Anterior cingulate cortex (tissue), 58 donors: ENCODE measurements around the gene DLX3.

Experiments used
- DNase-seq, 58 donors: peaks; one replicate each; lab custom pipeline; 2025; lab: John Stamatoyannopoulos, UW

The DLX3 gene

GRCh38 chr17:49994085-49995054 lies 654 bp downstream of the DLX3 start:
- no peak for DNase-seq

- no peak for DNase-seq
Measured at GRCh38 chr17:49993423-49994060, 1.5 kb downstream of the DLX3 start.

- DNase-seq = no peak
Measured at GRCh38 chr17:49992933-49993422, 2.0 kb downstream of the DLX3 start.

GRCh38 chr17:49992191-49992932 lies 2.7 kb downstream of the DLX3 start:
- DNase-seq = no peak

- no peak for DNase-seq
Measured at GRCh38 chr17:49991409-49991808, 3.6 kb downstream of the DLX3 start.

- DNase-seq = no peak
Measured at GRCh38 chr17:49990921-49991320, 4.1 kb downstream of the DLX3 start.

GRCh38 chr17:49990331-49990730 lies 4.7 kb downstream of the DLX3 start:
- DNase-seq = no peak

GRCh38 chr17:49989518-49989880 lies 5.5 kb downstream of the DLX3 start:
- no peak for DNase-seq

- peak in 8 of 58 donors; percentile 4 to 30 (median 14) for DNase-seq
Measured at GRCh38 chr17:49987681-49988441, 7.2 kb downstream of the DLX3 start.

- DNase-seq = no peak
Measured at GRCh38 chr17:49987290-49987585, 7.8 kb downstream of the DLX3 start.

GRCh38 chr17:49986396-49987289 lies 8.4 kb downstream of the DLX3 start:
- DNase-seq = no peak

- no peak for DNase-seq
Measured at GRCh38 chr17:49985310-49985990, 9.6 kb downstream of the DLX3 start.

- DNase-seq = no peak
Measured at GRCh38 chr17:49984776-49985175, 10.2 kb downstream of the DLX3 start.

GRCh38 chr17:49984283-49984682 lies 10.7 kb downstream of the DLX3 start:
- DNase-seq = no peak

GRCh38 chr17:49980703-49981197 lies 14.3 kb downstream of the DLX3 start:
- DNase-seq = no peak

- DNase-seq = no peak
Measured at GRCh38 chr17:49979748-49980479, 15.1 kb downstream of the DLX3 start.

GRCh38 chr17:49978501-49978900 lies 16.5 kb downstream of the DLX3 start:
- no peak for DNase-seq
